NCI-H1694 (cell line): ENCODE results near the gene CFDP1.
A peak's percentile ranks its signal among the peaks of the same experiment; 100 is the strongest.

Experiments
- DNase-seq: peaks from one replicate; lab custom pipeline; 2025; lab: John Stamatoyannopoulos, UW

Gene CFDP1

DNA sequence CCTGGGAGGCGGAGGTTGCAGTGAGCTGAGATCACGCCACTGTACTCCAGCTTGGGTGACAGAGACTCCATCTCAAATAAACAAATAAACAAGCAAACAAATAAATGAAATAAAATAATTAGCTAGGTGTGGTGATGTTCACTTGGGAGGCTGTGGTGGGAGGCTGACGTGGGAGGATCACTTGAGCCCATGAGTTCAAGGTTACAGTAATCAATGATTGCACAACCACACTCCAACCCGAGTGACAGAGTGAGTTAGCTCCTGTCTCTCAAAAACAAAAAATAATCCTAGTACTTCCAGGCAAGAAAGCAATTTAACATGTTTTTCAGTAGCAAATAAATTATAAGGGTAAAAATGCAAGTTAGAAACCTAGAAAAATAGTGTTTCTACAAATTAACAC lies 26.4 kb downstream of the CFDP1 start:
- no peak for DNase-seq

DNA sequence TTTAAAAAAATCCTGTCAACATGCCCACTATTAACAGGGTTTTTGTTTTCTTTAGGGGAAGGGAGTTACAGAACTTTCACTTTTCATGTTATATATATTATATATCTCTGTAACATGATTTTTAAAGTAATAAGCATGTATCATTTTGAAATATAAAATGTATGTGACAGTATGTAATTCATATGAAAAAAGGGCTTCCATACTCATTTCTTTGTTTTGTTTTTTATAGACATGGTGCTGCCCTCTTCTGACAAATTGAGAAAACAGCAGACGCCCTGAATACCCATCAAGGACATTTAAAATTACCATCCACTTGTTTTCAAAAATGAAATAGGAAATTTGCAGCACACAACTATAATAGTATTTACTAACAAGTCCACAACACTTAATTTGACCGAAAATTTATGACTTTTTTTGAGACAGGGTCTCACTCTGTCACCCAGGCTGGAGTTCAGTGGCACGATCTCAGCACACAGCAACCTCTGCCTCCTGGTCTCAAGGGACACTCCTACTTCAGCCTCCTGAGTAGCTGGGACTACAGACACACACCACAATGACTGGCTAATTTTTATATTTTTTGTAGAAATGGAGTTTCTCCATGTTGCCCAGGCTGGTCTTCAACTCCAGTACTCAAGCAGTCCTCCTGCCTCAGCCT lies 30.4 kb downstream of the CFDP1 start:
- DNase-seq, result peak; percentile 30

DNA sequence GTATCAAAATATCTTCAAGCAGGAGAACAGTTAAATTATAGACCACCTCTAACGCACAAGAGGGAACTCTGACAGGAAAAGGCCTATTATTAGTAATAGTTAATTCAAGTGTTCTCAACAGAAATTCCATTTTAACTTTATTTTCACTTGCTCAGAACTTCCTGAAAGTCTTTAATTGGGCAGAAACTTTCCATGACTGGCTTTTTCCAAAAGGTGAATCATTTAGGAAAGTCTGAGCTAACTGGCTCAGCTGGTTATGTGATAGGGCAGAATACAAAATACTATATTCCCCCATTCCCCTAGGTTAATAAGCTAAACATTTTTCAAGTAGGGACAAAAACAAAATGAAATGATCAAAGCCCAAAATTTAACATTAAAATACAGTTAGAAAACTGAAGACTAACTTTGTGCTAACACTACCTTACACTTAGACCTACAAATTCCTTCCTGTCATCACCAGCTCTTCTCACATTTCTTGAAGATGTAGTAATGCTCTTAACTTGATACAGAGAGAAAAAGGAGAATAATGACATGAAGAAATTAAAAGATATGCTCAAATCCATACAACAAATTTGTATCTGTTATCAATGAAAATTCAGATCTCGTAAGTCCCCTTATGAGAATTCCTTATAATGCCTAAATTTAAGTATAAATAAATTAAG lies 31.0 kb downstream of the CFDP1 start:
- no peak for DNase-seq

DNA sequence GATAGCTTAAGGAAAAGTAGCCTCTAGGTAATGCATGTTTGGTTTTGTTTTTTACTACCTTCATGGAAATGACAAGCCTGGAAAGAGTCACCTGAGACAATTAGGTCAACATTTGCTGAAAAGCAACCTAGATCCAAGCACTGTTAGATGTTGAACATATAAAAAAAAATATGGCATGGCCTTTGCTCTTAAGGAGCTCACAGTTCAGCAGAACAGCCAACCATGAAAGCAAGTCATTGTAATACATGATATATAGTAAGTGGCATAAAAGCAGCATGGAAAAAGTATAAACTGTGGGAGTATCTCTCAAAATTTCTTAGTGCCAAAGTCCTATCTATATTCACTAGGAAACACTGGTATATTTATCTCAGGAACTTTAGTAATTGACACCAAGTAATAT lies 31.6 kb downstream of the CFDP1 start:
- no peak for DNase-seq

DNA sequence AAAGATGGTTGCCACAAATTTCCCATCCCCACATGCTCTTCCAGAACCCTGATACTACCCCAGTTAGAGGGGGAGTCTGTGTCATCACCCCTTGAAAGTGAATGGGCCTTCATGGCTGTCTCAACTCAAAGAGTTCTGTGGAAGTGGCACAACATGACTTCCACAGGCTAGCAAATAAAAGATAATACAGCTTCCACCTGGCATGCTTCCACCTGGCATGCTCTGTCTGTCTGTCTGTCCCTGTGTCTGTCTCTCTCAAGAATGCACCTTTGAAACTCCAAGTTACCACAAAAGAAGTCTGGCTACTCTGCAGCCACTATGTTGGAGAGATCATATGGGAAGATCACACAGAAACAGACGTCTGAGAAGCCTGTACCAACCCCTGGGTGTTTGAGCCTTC lies 35.0 kb downstream of the CFDP1 start:
- no peak for DNase-seq

DNA sequence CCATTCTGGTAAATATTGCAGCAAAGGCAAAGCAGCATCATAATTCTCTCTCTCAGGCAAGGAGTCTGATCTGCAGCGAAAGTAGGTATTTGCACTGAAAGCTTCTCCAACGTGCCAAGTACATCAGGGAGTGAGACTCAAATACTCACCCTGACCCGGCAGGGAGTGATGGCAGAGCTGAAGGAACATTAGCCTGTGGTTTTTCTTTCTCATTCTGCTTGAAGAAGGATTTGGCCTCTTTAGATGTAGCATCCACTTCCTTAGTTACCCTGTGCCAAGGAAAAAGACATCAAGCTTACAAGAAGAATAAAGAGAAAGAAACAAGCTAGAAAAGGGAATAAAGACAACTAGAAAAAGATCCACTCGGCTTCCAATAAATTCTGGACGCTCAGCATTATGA lies 38.4 kb downstream of the CFDP1 start:
- DNase-seq, result no peak

DNA sequence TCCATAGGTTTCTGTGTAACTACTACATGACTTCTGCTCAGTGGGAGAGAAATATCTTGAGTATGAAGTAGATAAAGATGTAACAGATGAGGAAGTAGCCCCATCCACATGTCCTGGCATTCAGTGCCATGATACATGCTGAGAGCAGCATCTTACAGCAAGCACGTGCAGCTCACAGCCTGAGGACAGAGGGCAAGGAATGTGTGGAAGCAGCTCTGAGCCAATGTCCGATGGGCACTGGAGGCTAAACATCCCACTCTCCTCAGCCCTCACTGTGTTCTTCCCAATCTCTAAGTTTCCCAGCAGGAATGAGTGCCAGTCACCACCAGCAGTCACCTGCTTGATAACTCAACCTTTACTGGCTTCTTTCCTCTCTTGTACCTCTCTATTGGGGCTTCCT lies 40.4 kb downstream of the CFDP1 start:
- no peak for DNase-seq

DNA sequence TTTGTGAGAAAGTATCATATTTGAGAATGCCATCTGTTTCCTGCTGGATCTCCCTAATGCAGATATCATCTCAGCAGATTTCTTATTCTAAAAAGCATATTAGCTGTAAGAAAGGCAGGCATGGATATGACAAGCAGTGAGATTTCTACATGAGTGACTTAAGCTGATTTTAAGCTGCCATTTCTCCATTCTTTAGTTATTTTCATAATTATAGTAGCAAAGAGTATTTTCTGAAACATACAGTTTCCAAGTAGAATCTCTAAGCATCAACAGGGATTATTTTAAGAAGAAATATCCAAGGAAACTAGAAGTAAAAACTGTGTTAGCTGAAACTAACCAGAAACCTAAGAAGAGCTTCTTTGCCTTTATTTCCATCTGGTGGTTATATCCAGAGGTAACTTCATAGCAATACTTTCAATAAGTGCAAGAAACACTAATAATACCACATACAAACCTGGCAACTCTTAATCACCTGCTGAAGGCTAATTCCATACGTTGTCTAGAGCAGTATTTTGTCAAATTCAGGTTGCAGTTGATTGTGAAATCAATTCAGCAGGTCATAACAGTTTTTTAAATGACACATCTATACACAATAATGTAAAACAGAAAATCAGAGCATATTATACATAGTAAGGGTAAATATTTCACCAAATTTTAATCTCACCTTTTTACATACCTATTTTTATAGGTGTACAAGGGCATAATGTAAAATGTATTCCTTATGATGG lies 42.2 kb downstream of the CFDP1 start:
- DNase-seq, result no peak

DNA sequence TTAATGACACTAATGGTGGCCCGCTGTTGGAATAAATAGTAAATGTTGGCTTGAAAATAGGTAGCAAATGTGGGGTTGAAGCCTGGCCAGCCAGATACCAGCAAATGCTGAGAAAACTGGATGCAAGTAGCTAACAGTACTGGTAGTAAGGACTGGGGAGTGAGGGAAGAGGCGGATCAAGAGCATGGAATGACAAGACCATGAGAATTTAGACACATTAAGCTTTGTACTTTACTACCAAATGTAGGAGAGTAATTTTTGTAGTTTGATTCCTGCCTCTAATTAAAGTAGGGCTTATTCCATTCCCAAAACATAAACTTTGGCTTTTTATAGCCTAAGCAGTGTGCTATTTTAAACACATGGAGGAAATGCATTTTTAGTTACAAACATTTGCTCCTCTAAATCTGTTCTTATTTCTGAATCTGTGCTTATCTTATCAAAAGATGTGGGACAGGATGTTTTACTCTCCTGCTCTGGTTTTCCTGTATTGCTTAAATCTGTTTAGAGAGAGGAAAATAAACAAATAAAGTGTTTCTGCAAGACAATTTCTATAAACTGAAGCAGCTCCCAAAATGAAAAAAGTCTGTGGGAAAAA lies 44.1 kb downstream of the CFDP1 start:
- no peak for DNase-seq

DNA sequence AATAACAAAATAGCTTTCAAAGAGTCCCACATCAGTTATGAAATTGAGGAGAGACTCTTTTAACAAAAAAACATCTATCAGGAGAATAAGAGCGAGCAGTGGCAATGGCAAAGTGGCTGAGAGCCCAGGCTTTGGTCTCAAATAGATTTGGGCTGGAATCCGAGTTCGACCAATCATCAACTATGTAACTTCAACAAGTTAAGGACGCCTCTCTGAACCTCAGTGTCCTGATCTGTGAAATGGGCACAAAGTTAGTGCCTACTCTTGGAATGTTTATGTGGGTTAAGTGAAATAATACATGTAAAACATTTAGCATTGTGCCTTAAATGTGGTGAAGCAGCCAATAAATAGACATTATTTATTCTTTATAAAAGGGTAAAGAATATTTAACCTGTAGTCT lies 45.4 kb downstream of the CFDP1 start:
- no peak for DNase-seq

DNA sequence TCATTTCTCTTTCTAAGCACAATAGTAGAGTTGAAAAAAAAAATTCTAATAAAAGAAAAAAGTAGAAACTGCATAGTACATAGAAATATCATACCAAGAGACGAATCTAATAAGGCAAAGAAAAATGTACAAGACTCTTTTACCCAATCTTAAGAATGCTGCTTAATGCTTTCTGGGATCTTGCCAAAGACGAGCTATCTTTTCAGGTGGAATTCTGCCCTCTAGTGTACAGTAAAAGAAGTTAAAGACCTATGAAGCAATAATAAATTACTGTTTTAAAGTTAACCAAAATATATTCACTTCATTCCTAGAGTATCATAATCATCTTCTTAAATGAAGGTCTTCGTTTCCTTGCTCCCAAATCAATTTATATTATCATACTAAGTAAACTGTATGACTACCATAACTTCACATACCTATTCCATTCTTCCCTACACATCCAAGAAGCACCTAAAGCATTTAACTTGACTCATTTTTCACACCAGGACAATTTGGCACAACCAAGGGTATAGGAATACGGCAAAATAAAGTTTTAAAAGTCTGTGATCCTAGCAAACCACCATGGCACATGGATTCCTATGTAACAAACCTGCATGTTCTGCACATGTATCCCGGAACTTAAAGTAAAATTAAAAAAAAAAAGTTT lies 47.7 kb downstream of the CFDP1 start:
- DNase-seq, result peak; percentile 4

DNA sequence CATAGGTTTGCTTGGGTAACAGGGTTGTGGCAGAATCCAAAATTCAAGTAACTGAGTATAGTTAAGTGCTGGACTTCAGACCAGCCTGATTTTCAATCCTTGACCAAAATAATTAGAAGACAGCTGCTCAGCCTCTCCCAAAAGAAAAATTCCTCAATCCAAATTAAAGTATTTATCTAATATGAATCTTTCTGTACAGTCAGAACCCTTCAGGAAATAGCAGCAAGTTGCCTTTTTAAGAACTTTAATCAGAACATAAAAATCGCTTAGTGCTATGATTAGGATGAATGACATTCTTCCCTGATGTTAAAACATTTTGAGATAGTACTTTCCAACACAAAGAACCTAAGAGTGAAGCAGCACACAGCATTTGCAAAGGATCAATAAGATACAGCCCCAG lies 50.2 kb downstream of the CFDP1 start:
- DNase-seq, result no peak

DNA sequence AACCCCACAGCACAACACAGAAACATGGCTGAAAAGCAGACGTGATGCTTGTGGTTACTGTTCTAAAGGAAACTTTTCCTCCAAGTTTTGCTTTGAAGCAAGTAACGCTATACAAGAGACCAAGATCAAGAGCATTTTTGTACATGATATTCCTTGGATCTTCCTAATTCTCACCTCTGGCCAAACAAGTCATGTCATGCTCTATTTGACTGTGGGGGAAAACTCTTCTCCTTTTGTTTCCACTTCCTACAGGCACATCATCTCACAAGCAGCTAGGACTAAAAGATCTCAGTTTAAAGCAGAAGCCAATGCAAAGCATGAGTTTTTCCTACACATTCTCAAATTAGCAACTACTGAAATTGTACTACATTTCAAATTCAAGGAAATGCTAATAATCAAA lies 50.7 kb downstream of the CFDP1 start:
- DNase-seq, result no peak

DNA sequence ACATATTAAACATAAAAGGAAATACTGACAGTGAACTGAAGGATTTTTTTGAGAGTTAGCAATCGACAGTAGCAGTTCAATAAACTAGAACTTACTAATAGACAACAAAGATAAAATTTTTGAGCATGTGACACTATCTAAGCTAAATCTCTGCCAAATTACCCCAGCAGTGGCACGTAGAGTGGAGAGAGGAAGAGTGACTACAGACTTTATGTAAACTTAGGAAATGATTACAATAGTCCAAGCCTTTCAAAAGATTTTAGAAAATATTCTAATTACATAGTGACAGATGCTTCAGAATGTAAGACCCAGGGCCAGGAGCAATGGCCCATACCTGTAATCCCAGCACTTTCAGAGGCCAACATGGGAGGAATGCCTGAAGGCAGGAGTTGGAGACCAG lies 52.4 kb downstream of the CFDP1 start:
- no peak for DNase-seq

DNA sequence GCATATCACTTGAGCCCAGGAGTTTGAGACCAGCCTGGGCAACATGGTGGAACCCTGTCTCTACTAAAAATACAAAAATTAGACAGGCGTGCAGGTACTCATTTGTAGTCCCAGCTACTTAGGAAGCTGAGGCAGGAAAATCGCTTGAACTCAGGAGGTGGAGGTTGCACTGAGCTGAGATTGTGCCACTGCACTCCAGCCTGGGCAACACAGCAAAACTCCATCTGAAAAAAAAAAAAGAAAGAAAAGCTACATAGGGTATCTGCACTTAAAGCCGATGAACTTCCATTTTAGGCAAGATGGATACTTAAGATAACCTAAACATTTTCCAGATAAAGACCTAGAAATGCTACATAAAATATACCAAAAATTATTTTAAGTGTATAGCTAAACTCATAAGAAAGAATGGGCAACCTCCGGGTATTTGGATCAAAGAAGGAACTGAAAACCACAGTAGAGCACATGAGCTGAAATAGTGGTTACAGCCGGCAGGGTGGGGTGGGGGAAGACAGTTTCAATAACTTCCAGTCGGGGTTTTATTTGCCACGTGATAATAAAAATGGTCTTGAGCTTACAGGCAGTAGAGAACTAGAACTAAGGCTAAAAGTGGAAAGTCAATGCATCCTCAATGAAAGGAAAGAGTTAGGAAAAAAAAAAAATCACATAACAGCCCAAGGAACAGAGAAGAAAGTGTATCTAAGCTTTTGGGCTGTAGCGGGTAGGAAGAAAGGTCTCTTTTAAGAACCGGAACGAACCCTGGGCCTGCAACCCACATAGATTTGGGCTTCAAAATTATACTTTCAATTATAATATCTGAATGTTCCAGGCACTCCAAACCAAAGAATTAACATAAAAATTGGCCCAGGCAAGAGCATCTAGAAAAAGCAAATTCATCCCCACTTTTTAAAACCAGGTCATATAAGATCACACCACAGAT lies 53.1 kb downstream of the CFDP1 start:
- DNase-seq, result no peak

DNA sequence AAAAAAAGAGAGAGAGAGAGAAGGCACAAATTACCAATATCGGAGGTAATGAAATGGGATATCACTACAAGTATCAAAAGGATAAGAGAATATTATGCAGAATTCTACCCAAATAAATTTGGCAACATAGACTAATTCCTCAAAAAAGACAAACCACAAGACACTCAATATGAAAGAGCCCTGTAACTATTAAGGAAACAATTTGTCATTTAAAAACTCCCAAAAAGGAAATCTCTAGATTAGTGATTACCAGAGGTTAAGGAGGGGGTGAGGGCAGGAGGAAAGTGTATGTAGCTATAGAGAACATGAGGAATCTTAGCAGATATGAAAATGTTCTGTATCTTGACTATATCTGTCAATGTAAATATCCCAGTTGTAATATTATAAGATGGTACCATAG lies 54.0 kb downstream of the CFDP1 start:
- no peak for DNase-seq

DNA sequence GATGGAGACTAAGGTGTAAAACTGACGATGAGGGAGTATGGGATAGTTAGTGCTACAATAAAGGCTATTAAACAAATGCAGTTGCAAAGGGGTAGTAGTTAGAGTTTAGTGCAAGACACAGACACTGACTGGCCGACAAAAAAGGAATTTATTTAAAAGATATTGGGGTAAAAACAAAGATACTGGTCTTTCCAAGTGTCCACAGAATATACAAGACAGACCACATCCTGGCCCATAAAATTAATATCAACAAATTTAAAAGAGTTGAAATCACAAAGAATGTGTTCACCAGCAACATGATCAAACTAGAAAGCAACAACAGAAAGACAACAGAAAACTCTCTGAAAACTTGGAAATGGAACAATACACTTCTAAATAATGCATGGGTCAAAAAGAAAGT lies 54.7 kb downstream of the CFDP1 start:
- DNase-seq, result no peak

DNA sequence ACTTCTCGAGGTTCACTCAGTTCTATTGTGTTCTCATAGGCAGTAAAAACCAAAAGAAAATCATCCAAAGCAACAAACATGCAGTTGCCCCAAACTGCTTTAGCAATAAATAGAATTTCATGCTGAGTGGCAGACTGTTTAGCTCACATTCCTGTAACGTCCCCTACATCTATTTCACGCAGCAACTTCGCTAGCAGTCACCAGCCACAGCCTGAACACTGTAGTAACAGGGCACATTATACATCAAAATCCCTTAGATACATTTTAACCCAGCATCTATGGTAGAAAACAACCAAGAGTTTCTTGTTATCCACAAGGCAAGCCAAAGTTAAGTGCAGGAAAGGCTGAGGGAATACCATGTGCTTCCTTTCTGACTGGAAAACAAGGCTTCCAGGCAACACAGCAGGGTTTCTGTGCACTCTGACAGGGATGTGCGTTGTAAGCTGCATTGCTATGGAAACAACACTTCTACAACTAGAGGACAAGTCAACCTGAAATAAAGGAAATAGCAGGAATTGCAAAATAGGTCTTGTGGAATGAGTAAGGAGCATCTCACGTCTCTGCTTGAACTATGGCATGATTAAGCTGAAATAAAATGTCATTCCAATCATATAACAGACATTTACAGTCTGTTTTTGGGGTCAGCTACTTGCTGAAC lies 55.4 kb downstream of the CFDP1 start:
- DNase-seq, result no peak

DNA sequence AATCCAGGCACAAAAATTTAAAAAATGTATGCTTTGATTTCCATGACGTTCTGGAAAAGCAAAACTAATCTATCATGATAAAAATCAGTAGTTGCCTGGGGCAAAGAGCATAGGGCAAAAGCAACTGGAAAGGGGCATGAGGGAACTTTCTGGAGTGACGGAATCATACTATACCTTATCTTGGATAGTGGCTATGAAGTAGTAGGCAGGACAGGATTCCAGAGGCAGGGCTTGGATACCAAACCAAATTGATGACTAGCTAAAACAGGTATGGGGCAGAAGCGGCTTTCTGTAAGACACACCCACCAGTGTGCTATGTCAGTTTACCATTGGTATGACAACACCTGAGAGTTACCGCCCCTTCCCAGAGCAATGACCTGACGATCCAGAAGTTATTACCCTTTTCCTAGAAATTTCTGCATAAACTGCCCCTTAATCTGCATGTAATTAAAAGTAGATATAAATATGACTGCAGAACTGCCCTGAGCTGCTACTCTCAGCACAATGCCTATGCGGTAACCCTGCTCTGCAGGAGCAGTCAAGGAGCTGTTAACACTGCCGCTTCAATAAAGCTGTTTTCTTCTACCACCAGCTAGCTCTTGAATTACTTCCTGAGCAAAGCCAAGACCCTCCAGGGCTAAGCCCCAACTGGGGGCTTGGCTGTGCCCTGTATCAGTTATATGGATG lies 56.7 kb downstream of the CFDP1 start:
- no peak for DNase-seq

DNA sequence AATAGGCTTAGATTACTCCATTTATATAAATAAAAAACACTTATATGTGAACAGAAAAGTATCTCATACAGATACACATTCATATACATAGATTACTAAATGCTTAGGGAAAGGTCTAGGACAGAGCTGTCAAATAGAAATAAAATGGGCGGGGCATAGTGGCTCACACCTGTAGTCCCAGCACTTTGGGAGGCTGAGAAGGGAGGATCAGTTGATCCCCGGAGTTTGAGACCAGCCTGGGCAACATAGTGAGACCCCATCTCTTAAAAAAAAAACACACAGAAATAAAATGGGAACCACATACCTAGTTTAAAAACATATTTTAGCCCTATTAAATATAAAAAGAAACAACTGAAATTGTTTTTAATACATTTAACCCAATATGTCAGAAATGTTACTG lies 58.9 kb downstream of the CFDP1 start:
- no peak for DNase-seq
